Endothelial cell of umbilical vein (primary cell): ENCODE data around the gene MED26. TPM values are rescaled to one million over a fixed set of nuclear protein-coding genes. Genes with fewer than 3 reads are reported as not detected.
A peak's percentile ranks its signal among the peaks of the same experiment; 100 is the strongest.

ENCODE experiments used
- BruUV-seq: library from RNA; stranded (reverse); fragments of 400-500 nt; replicated peaks from 2 replicates; lab custom pipeline; 2021; lab: Mats Ljungman, UMichigan
- CTCF ChIA-PET: fragments of 300-600, 350-600 bp; sonication (Branson Sonifier 250); formaldehyde crosslinking; loops from one replicate; lab custom pipeline; 2021; ENCODE audit warnings: antibody characterized with exemption, inconsistent platforms; lab: Charles Lee
- POLR2A ChIA-PET: fragments of 300-600, 350-600 bp; sonication (Branson Sonifier 250); formaldehyde crosslinking; loops from one replicate; lab custom pipeline; 2021; ENCODE audit warnings: antibody characterized with exemption, inconsistent platforms; lab: Charles Lee
- DNase-seq: peaks from one replicate; pipeline ENCODE4 v3.0.0-alpha.2; 2011; ENCODE audit warnings: low read depth, low spot score
- FAIRE-seq: peaks from 2 replicates; lab custom pipeline; 2011; peaks lifted over from hg19 to GRCh38; lab: Jason Lieb, UNC
- H2AFZ ChIP-seq: 2 replicates; pipeline ENCODE4 v1.6.0; 2012; ENCODE audit warnings: low read depth, low read length, control low read depth, inconsistent platforms
- H3K27ac ChIP-seq: 2 replicates; pipeline ENCODE4 v1.5.1; 2011; ENCODE audit warnings: low read depth, mild to moderate bottlenecking, control low read depth, low read length, moderate library complexity; ENCODE audit not compliant: insufficient read depth
- H3K27me3 ChIP-seq, 2 experiments: 2 replicates each; pipeline versions ENCODE4 v1.6.0 to v1.6.1; 2011; ENCODE audit warnings: low read length in 2 of 2, mixed read lengths in 1 of 2; ENCODE audit not compliant: control insufficient read depth in 2 of 2, insufficient read depth in 2 of 2
- H3K36me3 ChIP-seq, 2 experiments: 2 replicates in 1 of 2; 3 replicates in 1 of 2; pipeline ENCODE4 v1.5.1; 2011; ENCODE audit warnings: low read length in 2 of 2, mild to moderate bottlenecking in 1 of 2, moderate library complexity in 1 of 2; ENCODE audit not compliant: control insufficient read depth in 2 of 2, insufficient read depth in 2 of 2; ENCODE audit errors: extremely low read depth in 1 of 2
- H3K4me1 ChIP-seq: 3 replicates; pipeline ENCODE4 v1.5.1; 2011; ENCODE audit warnings: mild to moderate bottlenecking, low read length; ENCODE audit not compliant: control insufficient read depth, insufficient read depth; ENCODE audit errors: extremely low read depth
- H3K4me2 ChIP-seq: 2 replicates; pipeline ENCODE4 v1.6.1; 2011; ENCODE audit warnings: low read length, control low read depth, mixed read lengths; ENCODE audit not compliant: insufficient read depth
- H3K4me3 ChIP-seq, 3 experiments: fragments of 200-600 bp in 1 of 3; sonication (generic), shearing (Covaris generic) in 1 of 3; replicated peaks in 1 of 3; 2 replicates each; pipeline ENCODE4 v1.5.1; 2011 to 2016; ENCODE audit warnings: control low read depth in 3 of 3, low read length in 3 of 3, mild to moderate bottlenecking in 2 of 3, inconsistent platforms in 1 of 3, low read depth in 1 of 3, moderate library complexity in 1 of 3; ENCODE audit not compliant: insufficient read depth in 1 of 3
- H3K79me2 ChIP-seq: 2 replicates; pipeline ENCODE4 v1.6.0; 2012; ENCODE audit warnings: low read length, inconsistent platforms; ENCODE audit not compliant: control insufficient read depth, insufficient read depth
- H3K9ac ChIP-seq: replicated peaks from 2 replicates; pipeline ENCODE3; 2011; ENCODE audit warnings: low read length, control low read depth; ENCODE audit not compliant: insufficient read depth; ENCODE audit errors: extremely low read depth
- H3K9me1 ChIP-seq: replicated peaks from 3 replicates; pipeline ENCODE4 v1.6.0; 2011; ENCODE audit warnings: mild to moderate bottlenecking, low read length; ENCODE audit not compliant: control insufficient read depth, insufficient read depth; ENCODE audit errors: extremely low read depth
- H3K9me3 ChIP-seq: replicated peaks from 2 replicates; pipeline ENCODE4 v1.5.1; 2012; ENCODE audit warnings: low read length, inconsistent platforms; ENCODE audit not compliant: control insufficient read depth, insufficient read depth
- H4K20me1 ChIP-seq: replicated peaks from 2 replicates; pipeline ENCODE3; 2011; ENCODE audit warnings: mild to moderate bottlenecking, low read length; ENCODE audit not compliant: control insufficient read depth, insufficient read depth; ENCODE audit errors: extremely low read depth
- CTCF ChIP-seq, 2 donors: IDR thresholded peaks; 1 replicate in 1 of 2; 2 replicates in 1 of 2; pipeline ENCODE4 v1.5.1; 2011; ENCODE audit warnings: low read length in 2 of 2, mild to moderate bottlenecking in 2 of 2, moderate library complexity in 2 of 2, control low read depth in 1 of 2, inconsistent platforms in 1 of 2, low read depth in 1 of 2; ENCODE audit not compliant: insufficient read depth in 1 of 2; ENCODE audit errors: extremely low read depth in 1 of 2
- EZH2 ChIP-seq: IDR thresholded peaks from 2 replicates; pipeline ENCODE4 v1.6.1; 2012; ENCODE audit warnings: borderline replicate concordance, low read depth, mild to moderate bottlenecking, moderate library complexity, low read length, inconsistent platforms; ENCODE audit not compliant: severe bottlenecking
- FOS ChIP-seq: IDR thresholded peaks from 2 replicates; pipeline ENCODE4 v1.6.1; 2011; ENCODE audit warnings: mild to moderate bottlenecking, low read length, moderate library complexity, borderline replicate concordance; ENCODE audit not compliant: insufficient read depth
- GATA2 ChIP-seq: IDR thresholded peaks from 2 replicates; pipeline ENCODE4 v1.7.0; 2011; ENCODE audit warnings: low read depth, mild to moderate bottlenecking, moderate library complexity, mixed read lengths, low read length; ENCODE audit not compliant: insufficient read length, insufficient read depth
- JUN ChIP-seq: IDR thresholded peaks from 2 replicates; pipeline ENCODE4 v1.6.1; 2011; ENCODE audit warnings: borderline replicate concordance, low read depth; ENCODE audit not compliant: insufficient read length, insufficient read depth
- MAX ChIP-seq: IDR thresholded peaks from 2 replicates; pipeline ENCODE4 v1.6.1; 2011; ENCODE audit not compliant: insufficient read depth, insufficient read length
- MYC ChIP-seq: IDR thresholded peaks from one replicate; pipeline ENCODE4 v1.6.1; 2011; ENCODE audit warnings: mild to moderate bottlenecking, low read depth, low read length
- POLR2A ChIP-seq: IDR thresholded peaks from 2 replicates; pipeline ENCODE4 v1.6.1; 2012; ENCODE audit warnings: low read depth, mild to moderate bottlenecking, control low read depth, low read length
- POLR2AphosphoS5 ChIP-seq: IDR thresholded peaks from 2 replicates; pipeline ENCODE4 v1.6.1; 2012; ENCODE audit warnings: low read depth, mild to moderate bottlenecking, control low read depth, low read length, moderate library complexity; ENCODE audit not compliant: insufficient read depth
- dilution Hi-C: fragments of 300-500 bp; cut with MboI; formaldehyde crosslinking; loops from one replicate; pipeline ENCODE4 v1.15.0; 2019; ENCODE audit warnings: low sequenced_read_pairs; ENCODE audit not compliant: extremely low pct_ligation_motif_present
- intact Hi-C: fragments of 100-400 bp; cut with micrococcal nuclease; formaldehyde crosslinking; loops from one replicate; pipeline ENCODE4 v1.10.0; 2022
- polyA plus RNA-seq, 4 experiments: library from polyadenylated mRNA; depleted of rRNA in 3 of 4; stranded (reverse) in 3 of 4; unstranded in 1 of 4; fragments of >200 nt; gene quantifications; 2 replicates each; pipeline versions ENCODE4 v1.2.1 to v1.2.3, GENCODE V29; 2011 to 2012; ENCODE audit warnings: missing spikeins in 1 of 4
- total RNA-seq: library from RNA; stranded (reverse); gene quantifications from 2 replicates; pipeline ENCODE4 v1.2.3, GENCODE V29; 2021

MED26 gene
- total and polyA plus RNA-seq, 2 donors (not counting 3 experiments of a cell fraction or from before 2014, with no cell fraction given), result 5.6 to 13.4 TPM

- Histone ChIP-seq H3K9ac (no peak overlapping the region), H3K9me1 (no peaks in the 10 kb centered on the region), H3K79me2 (peaks cover 98% of the 10 kb centered on the region), H2AFZ (no peak overlapping the region), H3K27ac (no peak overlapping the region), H3K9me3 (no peaks in the 10 kb centered on the region), H3K4me2 (no peak overlapping the region), H3K4me3 (no peak overlapping the region), H3K27me3 (no peaks in the 10 kb centered on the region), H3K36me3 (no peaks in the 10 kb centered on the region), H4K20me1 (no peaks in the 10 kb centered on the region), H3K4me1 (no peaks in the 10 kb centered on the region)
- no TSS peak for BruUV-seq
- DNase-seq (peak; percentile 14), FAIRE-seq (no peak)
- TF ChIP-seq GATA2 (no peak), POLR2AphosphoS5 (no peak), MYC (no peak), FOS (no peak), JUN (no peak), CTCF (IDR thresholded peaks at IDR 0.05; ENCODE audit: extremely low read depth in 1 of 2, insufficient read depth in 1 of 2, low read depth in 1 of 2, low read length in 2 of 2) (no peak), EZH2 (no peak), POLR2A (no peak), MAX (no peak)
- ChIA-PET POLR2A (interaction anchor here (0.7 to 0.9 kb wide), 2 partner anchors 11 to 24 kb away, joined by 3 to 4 read pairs; no protein-coding TSS in a partner anchor), CTCF (interaction anchor here (1.5 kb wide), 1 partner anchor 31 kb away, joined by 3 read pairs; no protein-coding TSS in a partner anchor)
- intact Hi-C loops (no loop called here), dilution Hi-C loops (no loop called here)
These were observed 12.2 kb downstream of the MED26 start for GRCh38 chr19:16615808-16616207.
